ENCODE measurements around the gene DRAM1. TPM values are rescaled to one million over a fixed set of nuclear protein-coding genes. Genes with fewer than 3 reads are reported as not detected.
A peak's percentile ranks its signal among the peaks of the same experiment; 100 is the strongest.
"Not testable (repeated sequence)": the region's sequence is repeated elsewhere in the genome, so short reads cannot be mapped to it uniquely, and the experiment has no call there.

Gene DRAM1
- polyA plus RNA-seq, 4 donors, result 0.89 to 9.9 (median 5.6) TPM

- DNase-seq (no peak), FAIRE-seq (no peak)
- Histone ChIP-seq H3K9me3 (ENCODE audit: control insufficient read depth in 2 of 2, insufficient read depth in 1 of 2, low read depth in 1 of 2, low read length in 1 of 2) (no peaks in the 10 kb centered on the region), H3K4me3 (ENCODE audit: low read depth in 1 of 3, low read length in 3 of 3) (no peak overlapping the region), H3K4me1 (ENCODE audit: control insufficient read depth in 3 of 3, insufficient read depth in 2 of 3, low read depth in 1 of 3, low read length in 2 of 3) (no peaks in the 10 kb centered on the region), H3K27me3 (ENCODE audit: control insufficient read depth in 3 of 3, insufficient read depth in 3 of 3, low read length in 3 of 3) (peaks cover 0 to 2% (median 0%) of the 10 kb centered on the region in 3 donors), H3K27ac (ENCODE audit: low read depth in 1 of 3, low read length in 2 of 3) (no peak overlapping the region), H3K36me3 (ENCODE audit: control insufficient read depth in 3 of 3, insufficient read depth in 2 of 3, low read depth in 1 of 3, low read length in 3 of 3) (no peaks in the 10 kb centered on the region)
- 94 to 95% (median 94%) methylated on average over 4 of the region's 4 CpGs for WGBS, 3 donors
Measured at GRCh38 chr12:101881228-101881627, 3.8 kb downstream of the DRAM1 start.

- 87 to 92% (median 91%) methylated on average over 3 of the region's 3 CpGs for WGBS, 3 donors
Measured at GRCh38 chr12:101884174-101884573, 6.8 kb downstream of the DRAM1 start.

DNA sequence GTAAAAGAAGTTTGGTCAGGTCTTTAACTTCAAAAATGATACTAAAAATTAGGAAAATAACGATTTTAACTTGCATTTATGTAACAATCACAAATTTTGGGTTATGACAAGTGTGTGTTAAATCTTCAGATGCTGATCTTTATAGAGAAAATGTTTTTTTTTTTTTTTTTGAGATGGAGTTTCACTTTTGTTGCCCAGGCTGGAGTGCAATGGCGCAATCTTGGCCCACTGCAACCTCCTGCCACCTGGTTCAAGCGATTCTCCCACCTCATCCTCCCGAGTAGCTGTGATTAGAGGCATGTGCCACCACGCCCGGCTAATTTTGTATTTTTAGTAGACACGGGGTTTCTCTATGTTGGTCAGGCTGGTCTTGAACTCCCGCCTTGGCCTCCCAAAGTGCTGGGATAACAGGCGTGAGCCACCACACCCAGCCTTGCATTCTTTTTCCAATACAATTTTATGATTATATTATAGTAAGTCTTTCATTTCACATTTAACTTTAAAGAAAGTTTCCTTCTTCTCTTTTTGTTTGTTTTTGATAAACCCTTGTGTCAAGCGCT, 7.5 kb downstream of the DRAM1 start:
- H3K4me3 ChIP-seq (ENCODE audit: low read depth in 1 of 3, low read length in 3 of 3); H3K27ac ChIP-seq (ENCODE audit: low read depth in 1 of 3, low read length in 2 of 3); DNase-seq; H3K4me1 ChIP-seq (ENCODE audit: control insufficient read depth in 3 of 3, insufficient read depth in 2 of 3, low read depth in 1 of 3, low read length in 2 of 3); H3K36me3 ChIP-seq (ENCODE audit: control insufficient read depth in 3 of 3, insufficient read depth in 2 of 3, low read depth in 1 of 3, low read length in 3 of 3); FAIRE-seq; H3K27me3 ChIP-seq (ENCODE audit: control insufficient read depth in 3 of 3, insufficient read depth in 3 of 3, low read length in 3 of 3); H3K9me3 ChIP-seq (ENCODE audit: control insufficient read depth in 2 of 2, insufficient read depth in 1 of 2, low read depth in 1 of 2, low read length in 1 of 2): not testable (repeated sequence)
- WGBS, 3 donors, result 87 to 91% (median 90%) methylated on average over 10 of the region's 10 CpGs

More at GRCh38 chr12:101884174-101884573, 6.8 kb downstream of the DRAM1 start:
- Histone ChIP-seq H3K27me3 (ENCODE audit: control insufficient read depth in 3 of 3, insufficient read depth in 3 of 3, low read length in 3 of 3) (no peaks in the 10 kb centered on the region), H3K4me3 (ENCODE audit: low read depth in 1 of 3, low read length in 3 of 3) (no peak overlapping the region), H3K9me3 (ENCODE audit: control insufficient read depth in 2 of 2, insufficient read depth in 1 of 2, low read depth in 1 of 2, low read length in 1 of 2) (no peaks in the 10 kb centered on the region), H3K4me1 (ENCODE audit: control insufficient read depth in 3 of 3, insufficient read depth in 2 of 3, low read depth in 1 of 3, low read length in 2 of 3) (no peaks in the 10 kb centered on the region), H3K27ac (ENCODE audit: low read depth in 1 of 3, low read length in 2 of 3) (no peak overlapping the region), H3K36me3 (ENCODE audit: control insufficient read depth in 3 of 3, insufficient read depth in 2 of 3, low read depth in 1 of 3, low read length in 3 of 3) (no peaks in the 10 kb centered on the region)
- FAIRE-seq (no peak), DNase-seq (no peak)

DNA sequence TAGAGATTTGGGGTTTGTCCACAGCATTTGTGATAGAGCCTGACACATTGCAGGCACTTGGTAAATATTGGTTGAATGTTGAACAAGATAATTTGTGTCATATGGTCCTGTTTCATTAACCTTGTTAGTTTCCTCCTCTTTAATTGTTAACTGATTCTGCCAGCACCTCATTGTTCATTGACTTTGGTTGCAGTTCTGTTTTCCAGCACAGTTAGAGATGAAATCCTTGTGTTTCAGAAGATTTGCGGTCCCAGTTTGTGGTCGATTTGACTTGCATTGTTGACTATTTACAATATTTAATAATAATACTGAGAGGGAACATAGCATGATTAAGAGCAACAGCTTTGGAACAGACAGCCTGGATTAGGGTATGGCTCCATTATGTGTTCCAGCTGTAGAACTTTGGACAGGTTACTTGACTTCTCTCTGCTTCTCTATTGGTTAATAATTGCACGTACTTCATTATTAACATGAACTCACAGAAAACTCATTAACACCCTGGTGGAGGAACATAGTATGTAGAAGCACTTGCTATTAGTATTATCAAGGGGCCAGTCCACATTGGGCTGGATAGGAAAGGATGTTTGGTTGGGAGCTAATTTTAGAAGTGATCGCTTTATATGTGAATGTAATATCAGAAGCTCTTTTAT, 8.7 kb downstream of the DRAM1 start:
- DNase-seq (no peak), FAIRE-seq (no peak)
- H3K4me3 ChIP-seq (ENCODE audit: low read depth in 1 of 3, low read length in 3 of 3), result no peak overlapping the region
- 65 to 87% (median 78%) methylated on average over 4 of the region's 4 CpGs for WGBS, 3 donors
- no peaks in the 10 kb centered on the region for H3K27me3 ChIP-seq (ENCODE audit: control insufficient read depth in 3 of 3, insufficient read depth in 3 of 3, low read length in 3 of 3)
- H3K9me3 ChIP-seq (ENCODE audit: control insufficient read depth in 2 of 2, insufficient read depth in 1 of 2, low read depth in 1 of 2, low read length in 1 of 2), result no peaks in the 10 kb centered on the region
- no peak overlapping the region for H3K27ac ChIP-seq (ENCODE audit: low read depth in 1 of 3, low read length in 2 of 3)
- no peaks in the 10 kb centered on the region for H3K36me3 ChIP-seq (ENCODE audit: control insufficient read depth in 3 of 3, insufficient read depth in 2 of 3, low read depth in 1 of 3, low read length in 3 of 3)
- H3K4me1 ChIP-seq (ENCODE audit: control insufficient read depth in 3 of 3, insufficient read depth in 2 of 3, low read depth in 1 of 3, low read length in 2 of 3), result no peaks in the 10 kb centered on the region

DNA sequence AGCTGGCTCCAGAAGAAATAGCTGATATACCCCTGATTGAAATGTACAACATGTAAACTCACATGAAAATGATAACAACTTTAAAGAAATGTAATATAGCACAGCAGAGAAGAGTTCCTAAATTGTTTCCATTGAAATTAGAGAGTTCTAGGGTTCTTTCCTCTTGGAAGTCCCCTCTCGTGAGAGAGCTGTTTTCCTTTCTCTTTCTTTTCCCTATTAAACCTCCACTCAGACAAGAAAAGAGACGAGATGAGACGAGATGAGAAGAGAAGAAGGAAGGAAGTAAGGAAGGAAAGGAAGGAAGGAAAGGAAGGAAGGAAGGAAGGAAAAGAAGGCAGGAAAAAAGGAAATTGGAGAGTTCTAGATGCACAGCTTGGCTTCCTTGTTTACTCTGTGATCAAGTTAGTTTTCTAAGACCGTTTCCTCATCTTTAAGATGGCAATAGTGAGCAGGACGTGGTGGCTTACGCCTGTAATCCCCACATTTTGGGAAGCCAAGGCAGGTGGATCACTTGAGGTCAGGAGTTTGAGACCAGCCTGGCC, 11.9 kb downstream of the DRAM1 start:
- Histone ChIP-seq H3K4me1 (ENCODE audit: control insufficient read depth in 3 of 3, insufficient read depth in 2 of 3, low read depth in 1 of 3, low read length in 2 of 3) (no peaks in the 10 kb centered on the region), H3K9me3 (ENCODE audit: control insufficient read depth in 2 of 2, insufficient read depth in 1 of 2, low read depth in 1 of 2, low read length in 1 of 2) (no peaks in the 10 kb centered on the region), H3K4me3 (ENCODE audit: low read depth in 1 of 3, low read length in 3 of 3) (no peak overlapping the region), H3K36me3 (ENCODE audit: control insufficient read depth in 3 of 3, insufficient read depth in 2 of 3, low read depth in 1 of 3, low read length in 3 of 3) (no peaks in the 10 kb centered on the region), H3K27me3 (ENCODE audit: control insufficient read depth in 3 of 3, insufficient read depth in 3 of 3, low read length in 3 of 3) (no peaks in the 10 kb centered on the region), H3K27ac (ENCODE audit: low read depth in 1 of 3, low read length in 2 of 3) (peak overlapping the region in 1 of 3 donors; percentile 7)
- DNase-seq, result no peak
- no peak for FAIRE-seq
- 46 to 74% (median 64%) methylated on average over 6 of the region's 6 CpGs for WGBS, 3 donors

DNA sequence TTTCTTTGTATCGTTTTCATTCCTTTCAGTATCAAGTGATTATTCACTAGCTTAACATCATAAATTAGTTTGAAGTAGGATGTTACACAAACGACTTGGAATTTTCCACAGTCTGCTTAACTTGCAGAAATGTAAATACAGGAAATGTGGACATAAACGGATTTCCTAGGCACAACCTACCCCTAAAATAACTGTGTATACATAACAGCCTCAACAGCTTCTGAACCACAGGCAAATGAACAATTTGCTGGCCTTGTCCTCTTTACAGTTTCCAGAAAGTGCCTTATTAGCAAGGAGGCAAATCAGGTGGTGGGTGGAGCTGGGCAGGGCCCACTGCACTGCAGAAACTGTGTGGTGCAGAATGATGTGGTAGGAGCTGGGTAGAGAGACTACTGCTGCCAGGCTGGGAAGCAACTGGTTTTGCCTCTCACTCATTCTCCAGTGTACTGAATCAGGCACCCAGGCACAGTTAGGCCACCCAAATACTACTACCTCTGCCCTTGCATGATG, 14.1 kb downstream of the DRAM1 start:
- peak in 1 of 2 donors; percentile 25 for DNase-seq
- no peak for FAIRE-seq
- Histone ChIP-seq H3K4me1 (ENCODE audit: control insufficient read depth in 3 of 3, insufficient read depth in 2 of 3, low read depth in 1 of 3, low read length in 2 of 3) (no peaks in the 10 kb centered on the region), H3K9me3 (ENCODE audit: control insufficient read depth in 2 of 2, insufficient read depth in 1 of 2, low read depth in 1 of 2, low read length in 1 of 2) (no peaks in the 10 kb centered on the region), H3K27me3 (ENCODE audit: control insufficient read depth in 3 of 3, insufficient read depth in 3 of 3, low read length in 3 of 3) (no peaks in the 10 kb centered on the region), H3K4me3 (ENCODE audit: low read depth in 1 of 3, low read length in 3 of 3) (no peak overlapping the region), H3K36me3 (ENCODE audit: control insufficient read depth in 3 of 3, insufficient read depth in 2 of 3, low read depth in 1 of 3, low read length in 3 of 3) (no peaks in the 10 kb centered on the region), H3K27ac (ENCODE audit: low read depth in 1 of 3, low read length in 2 of 3) (peak overlapping the region in 2 of 3 donors; percentile 9 to 47)
- WGBS, 3 donors, result 11 to 31% (median 24%) methylated on average over 3 of the region's 3 CpGs

- H3K27me3 ChIP-seq (ENCODE audit: control insufficient read depth in 3 of 3, insufficient read depth in 3 of 3, low read length in 3 of 3), result no peaks in the 10 kb centered on the region
- no peak overlapping the region for H3K27ac ChIP-seq (ENCODE audit: low read depth in 1 of 3, low read length in 2 of 3)
- no peak for DNase-seq
- no peaks in the 10 kb centered on the region for H3K36me3 ChIP-seq (ENCODE audit: control insufficient read depth in 3 of 3, insufficient read depth in 2 of 3, low read depth in 1 of 3, low read length in 3 of 3)
- FAIRE-seq, result no peak
- H3K9me3 ChIP-seq (ENCODE audit: control insufficient read depth in 2 of 2, insufficient read depth in 1 of 2, low read depth in 1 of 2, low read length in 1 of 2), result no peaks in the 10 kb centered on the region
- no peak overlapping the region for H3K4me3 ChIP-seq (ENCODE audit: low read depth in 1 of 3, low read length in 3 of 3)
- no peaks in the 10 kb centered on the region for H3K4me1 ChIP-seq (ENCODE audit: control insufficient read depth in 3 of 3, insufficient read depth in 2 of 3, low read depth in 1 of 3, low read length in 2 of 3)
Measured at GRCh38 chr12:101892794-101893193, 15.4 kb downstream of the DRAM1 start.

DNA sequence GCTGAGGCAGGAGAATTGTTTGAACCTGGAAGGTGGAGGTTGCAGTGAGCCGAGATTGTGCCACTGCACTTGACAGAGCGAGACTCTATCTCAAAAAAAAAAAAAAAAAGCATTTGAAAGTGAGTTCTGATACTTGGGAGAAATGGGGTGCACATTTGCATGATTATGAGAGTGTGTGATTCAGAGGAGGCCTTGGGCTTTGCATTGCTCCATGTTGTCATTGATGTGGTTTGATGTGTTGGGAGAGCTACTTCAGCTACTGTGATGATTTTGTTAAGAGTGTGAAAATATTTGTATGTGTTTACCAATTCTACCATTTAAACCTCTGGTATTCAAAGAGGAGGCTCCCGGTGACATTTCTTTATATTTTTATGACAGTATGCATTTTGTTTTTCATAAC, 24.4 kb downstream of the DRAM1 start:
- 69 to 80% (median 74%) methylated on average over 3 of the region's 3 CpGs for WGBS, 3 donors
- H3K27ac ChIP-seq (ENCODE audit: low read depth in 1 of 3, low read length in 2 of 3), result no peak overlapping the region
- DNase-seq, result no peak

More for the DNA sequence above, 24.4 kb downstream of the DRAM1 start:
- no peaks in the 10 kb centered on the region for H3K27me3 ChIP-seq (ENCODE audit: control insufficient read depth in 3 of 3, insufficient read depth in 3 of 3, low read length in 3 of 3)
- H3K9me3 ChIP-seq (ENCODE audit: control insufficient read depth in 2 of 2, insufficient read depth in 1 of 2, low read depth in 1 of 2, low read length in 1 of 2), result no peaks in the 10 kb centered on the region
- H3K4me3 ChIP-seq (ENCODE audit: low read depth in 1 of 3, low read length in 3 of 3), result no peak overlapping the region
- FAIRE-seq, result no peak
- H3K36me3 ChIP-seq (ENCODE audit: control insufficient read depth in 3 of 3, insufficient read depth in 2 of 3, low read depth in 1 of 3, low read length in 3 of 3), result no peaks in the 10 kb centered on the region
- no peaks in the 10 kb centered on the region for H3K4me1 ChIP-seq (ENCODE audit: control insufficient read depth in 3 of 3, insufficient read depth in 2 of 3, low read depth in 1 of 3, low read length in 2 of 3)
